Chondrocyte (in vitro differentiated cells): ENCODE results near the gene NOC4L. TPM values are rescaled to one million over a fixed set of nuclear protein-coding genes. Genes with fewer than 3 reads are reported as not detected.

Experiments used
- DNase-seq: peaks from one replicate; pipeline ENCODE4 v3.0.0; 2021; ENCODE audit warnings: mixed read lengths, low spot score
- H3K27ac Mint-ChIP-seq: one replicate; pipeline ENCODE4 v1.8.0; 2021; ENCODE audit warnings: mild to moderate bottlenecking, moderate library complexity, mixed read lengths; ENCODE audit not compliant: unreplicated experiment
- H3K27me3 Mint-ChIP-seq: 2 replicates; pipeline ENCODE4 v1.8.0; 2021; ENCODE audit warnings: low read depth, mixed read lengths
- H3K36me3 Mint-ChIP-seq: 2 replicates; pipeline ENCODE4 v1.8.0; 2021; ENCODE audit warnings: low read depth, mixed read lengths
- H3K4me1 Mint-ChIP-seq: 2 replicates; pipeline ENCODE4 v1.8.0; 2021; ENCODE audit warnings: low read depth, mild to moderate bottlenecking, mixed read lengths
- H3K4me3 Mint-ChIP-seq: one replicate; pipeline ENCODE4 v1.8.0; 2021; ENCODE audit warnings: mild to moderate bottlenecking, moderate library complexity, mixed read lengths; ENCODE audit not compliant: unreplicated experiment
- H3K9me3 Mint-ChIP-seq: 2 replicates; pipeline ENCODE4 v1.8.0; 2021; ENCODE audit warnings: low read depth, mixed read lengths
- CTCF ChIP-seq: fragments of 200-600 bp; sonication (generic); IDR thresholded peaks from 2 replicates; pipeline ENCODE4 v1.5.0; 2021; ENCODE audit warnings: antibody characterized with exemption, mild to moderate bottlenecking, moderate library complexity
- total RNA-seq: library from RNA; stranded (reverse); gene quantifications from 3 replicates; pipeline ENCODE4 v1.2.1, GENCODE V29; 2021

The NOC4L gene
- total RNA-seq, 1 donor from 2014 or later = 16.0 TPM

GRCh38 chr12:132187646-132188450 is 43.6 kb downstream of the NOC4L start:
- TF ChIP-seq CTCF = no peak
- Mint-ChIP-seq H3K36me3 (no peaks in the 10 kb centered on the region), H3K4me1 (peaks cover 4% of the 10 kb centered on the region), H3K9me3 (no peaks in the 10 kb centered on the region), H3K27ac (peak overlapping the region; percentile 27), H3K27me3 (peaks cover 38% of the 10 kb centered on the region), H3K4me3 (no peak overlapping the region)
- no peak for DNase-seq

DNA sequence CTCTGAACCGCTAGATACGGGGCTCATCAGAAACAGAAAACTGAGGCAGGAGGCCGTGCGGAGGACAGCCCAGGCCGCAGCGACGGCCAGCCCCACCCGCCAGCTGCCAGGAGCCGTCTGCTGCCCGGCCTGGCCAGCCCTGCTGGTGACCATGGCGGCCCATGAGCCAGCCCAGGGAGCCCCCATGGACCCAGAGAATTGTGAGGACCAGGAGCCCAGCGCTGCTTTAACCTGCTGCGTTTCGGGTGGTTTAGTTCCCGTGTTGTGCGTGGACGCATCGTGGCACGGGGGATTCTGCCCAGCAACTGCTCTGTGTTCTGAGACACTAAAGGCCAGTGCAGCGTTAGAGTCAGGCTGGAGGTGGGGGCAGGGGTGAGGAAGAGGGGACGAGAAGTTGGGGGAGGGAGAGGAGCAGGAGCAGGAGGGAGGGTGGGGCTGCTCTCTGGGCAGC is 44.2 kb downstream of the NOC4L start:
- no peak for TF ChIP-seq CTCF
- Mint-ChIP-seq H3K27me3 (peaks cover 35% of the 10 kb centered on the region), H3K36me3 (no peaks in the 10 kb centered on the region), H3K9me3 (peaks cover 2% of the 10 kb centered on the region), H3K27ac (no peak overlapping the region), H3K4me3 (no peak overlapping the region), H3K4me1 (peaks cover 4% of the 10 kb centered on the region)
- DNase-seq = no peak

- no peak overlapping the region for H3K27ac Mint-ChIP-seq
- peaks cover 4% of the 10 kb centered on the region for H3K4me1 Mint-ChIP-seq
- no peaks in the 10 kb centered on the region for H3K36me3 Mint-ChIP-seq
- H3K9me3 Mint-ChIP-seq = peaks cover 5% of the 10 kb centered on the region
- no peak for DNase-seq
- H3K4me3 Mint-ChIP-seq = peak overlapping the region; percentile 79
- no peak for TF ChIP-seq CTCF
- H3K27me3 Mint-ChIP-seq = peaks cover 37% of the 10 kb centered on the region
Observed at GRCh38 chr12:132188916-132189325, 44.7 kb downstream of the NOC4L start.

DNA sequence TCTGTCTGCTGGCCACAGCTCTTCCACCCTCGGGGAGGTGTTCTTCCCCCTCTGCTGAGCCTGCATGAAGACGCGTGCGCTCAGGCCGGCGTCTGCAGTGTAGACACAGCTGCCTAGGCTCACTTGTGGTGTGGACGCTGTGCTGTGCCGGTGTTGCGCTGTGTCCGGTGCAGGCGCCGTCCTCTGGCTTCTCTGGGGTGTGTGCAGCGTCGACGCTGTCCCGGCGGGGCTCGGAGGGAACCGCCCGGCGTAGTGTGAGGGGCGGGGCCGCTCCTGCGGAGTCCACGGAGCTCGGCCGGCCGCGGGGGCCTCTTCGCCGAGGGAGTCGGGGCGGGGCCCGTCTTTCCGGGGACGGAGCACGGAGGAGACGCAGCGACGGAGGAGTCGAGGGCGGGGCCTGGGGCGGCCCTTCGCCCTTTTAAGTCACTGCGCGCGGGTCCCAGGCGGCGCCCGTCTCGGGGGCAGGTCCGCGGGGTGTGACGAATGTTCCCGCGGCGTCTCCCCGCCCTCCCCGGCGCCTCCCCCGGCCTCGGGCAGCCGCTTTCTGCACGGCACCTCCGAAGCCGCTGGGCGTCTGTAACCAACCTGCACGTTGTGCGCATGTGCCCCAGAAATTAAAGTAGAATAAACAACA is 45.2 kb downstream of the NOC4L start:
- peaks cover 10% of the 10 kb centered on the region for H3K9me3 Mint-ChIP-seq
- H3K4me3 Mint-ChIP-seq = peak overlapping the region; percentile 79
- TF ChIP-seq CTCF = no peak
- peaks cover 36% of the 10 kb centered on the region for H3K27me3 Mint-ChIP-seq
- peaks cover 4% of the 10 kb centered on the region for H3K4me1 Mint-ChIP-seq
- H3K36me3 Mint-ChIP-seq = no peaks in the 10 kb centered on the region
- DNase-seq = no peak
- peak overlapping the region; percentile 75 for H3K27ac Mint-ChIP-seq

DNA sequence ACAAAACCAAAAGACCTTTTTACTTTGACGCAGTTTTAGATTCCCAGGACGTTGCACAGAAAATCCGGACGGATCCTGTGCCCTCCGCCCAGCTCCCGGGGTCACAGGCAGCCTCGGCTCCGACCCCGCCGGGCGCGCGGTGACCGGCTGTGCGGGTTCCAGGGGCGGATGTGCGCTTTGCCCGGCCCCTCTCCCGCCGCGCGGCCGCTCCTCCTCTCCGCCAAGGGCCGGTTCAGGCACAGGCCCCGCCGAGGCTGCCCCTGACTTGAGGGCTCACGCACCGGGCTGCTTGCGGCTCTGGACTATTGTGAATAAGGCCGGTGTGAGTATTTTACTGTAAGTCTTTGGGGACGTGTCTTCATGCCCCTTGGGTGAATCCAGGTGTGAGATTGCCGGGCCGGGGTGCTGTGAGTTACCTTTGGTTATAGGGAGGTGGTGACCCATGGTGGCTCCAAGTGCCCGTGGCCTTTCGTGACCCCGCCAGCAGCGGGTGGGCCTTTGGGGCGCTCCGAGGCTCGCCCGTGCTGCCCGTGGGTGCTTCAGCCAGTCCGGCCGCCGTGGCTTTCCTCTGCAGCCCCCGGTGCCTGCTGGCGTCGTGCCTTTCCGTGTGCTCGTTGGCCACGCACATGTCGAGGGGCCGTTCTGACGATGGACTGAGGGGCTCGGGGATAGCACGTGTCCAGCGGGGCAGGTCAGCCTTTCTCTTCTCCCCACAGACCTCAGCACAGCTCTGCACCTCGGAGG is 45.9 kb downstream of the NOC4L start:
- no peak for TF ChIP-seq CTCF
- Mint-ChIP-seq H3K4me1 (peaks cover 4% of the 10 kb centered on the region), H3K9me3 (peaks cover 10% of the 10 kb centered on the region), H3K27me3 (peaks cover 33% of the 10 kb centered on the region), H3K4me3 (peak overlapping the region; percentile 71), H3K36me3 (no peaks in the 10 kb centered on the region), H3K27ac (no peak overlapping the region)
- no peak for DNase-seq
